DMS79 (cell line): ENCODE data around the gene ALKBH5.

Experiments used
- DNase-seq: peaks from one replicate; lab custom pipeline; 2025; lab: John Stamatoyannopoulos, UW

The ALKBH5 gene

GRCh38 chr17:18246109-18246725, 62.6 kb downstream of the ALKBH5 start:
- DNase-seq, result no peak

GRCh38 chr17:18246880-18247612, 63.4 kb downstream of the ALKBH5 start:
- DNase-seq, result peak; percentile 41

- DNase-seq, result no peak
These were observed 64.0 kb downstream of the ALKBH5 start for GRCh38 chr17:18247613-18248001.

GRCh38 chr17:18248300-18248731, 64.7 kb downstream of the ALKBH5 start:
- peak; percentile 8 for DNase-seq

GRCh38 chr17:18248811-18249210, 65.2 kb downstream of the ALKBH5 start:
- no peak for DNase-seq

GRCh38 chr17:18250259-18250658, 66.6 kb downstream of the ALKBH5 start:
- DNase-seq, result no peak

GRCh38 chr17:18250708-18251107, 67.1 kb downstream of the ALKBH5 start:
- DNase-seq, result no peak

- no peak for DNase-seq
These were observed 67.6 kb downstream of the ALKBH5 start for GRCh38 chr17:18251204-18251603.

- no peak for DNase-seq
These were observed 68.5 kb downstream of the ALKBH5 start for GRCh38 chr17:18252160-18252559.

GRCh38 chr17:18253187-18253884, 69.7 kb downstream of the ALKBH5 start:
- no peak for DNase-seq

GRCh38 chr17:18253947-18254821, 70.6 kb downstream of the ALKBH5 start:
- DNase-seq, result no peak

- DNase-seq, result no peak
These were observed 71.4 kb downstream of the ALKBH5 start for GRCh38 chr17:18254888-18255649.

GRCh38 chr17:18256351-18256750, 72.7 kb downstream of the ALKBH5 start:
- no peak for DNase-seq

- no peak for DNase-seq
These were observed 73.1 kb downstream of the ALKBH5 start for GRCh38 chr17:18256776-18257175.

GRCh38 chr17:18257268-18257981, 73.8 kb downstream of the ALKBH5 start:
- no peak for DNase-seq

- DNase-seq, result no peak
These were observed 74.3 kb downstream of the ALKBH5 start for GRCh38 chr17:18257982-18258355.

- no peak for DNase-seq
These were observed 74.9 kb downstream of the ALKBH5 start, which contains the start of gene FLII for GRCh38 chr17:18258356-18259038. FLII (minus strand) TSS chr17:18258738; CDS start chr17:18258690, 48 bp downstream.
